ENCODE data around the gene CCDC13. TPM values are rescaled to one million over a fixed set of nuclear protein-coding genes. Genes with fewer than 3 reads are reported as not detected.
A peak's percentile ranks its signal among the peaks of the same experiment; 100 is the strongest.

The CCDC13 gene
- 0.82 and 1.2 TPM in 2 replicates for total RNA-seq
- polyA plus RNA-seq, result 0.24 and 0.36 TPM in 2 replicates
- 0.16 and 0.23 TPM in 2 replicates for polyA plus RNA-seq (2011; cell fraction: cytosol; rRNA removed)
- polyA plus RNA-seq (2011; cell fraction: nucleus; rRNA removed), result 0.29 and 1.1 TPM in 2 replicates
- polyA plus RNA-seq (2012), result 0.55 and 0.59 TPM in 2 replicates
- polyA minus RNA-seq, result 0.45 TPM in 1 of 2 replicates, not detected in the other
- not detected for polyA minus RNA-seq (2011; cell fraction: cytosol; rRNA and poly(A)+ RNA removed)
- polyA minus RNA-seq (2011; cell fraction: nucleus; rRNA and poly(A)+ RNA removed), result 0.48 TPM in 1 of 2 replicates, not detected in the other
- Bru-seq, nascent RNA, result percentile 44 among the genes with signal in this experiment
- percentile 60 among the genes with signal in this experiment for BruChase-seq, experiment 1, labeled RNA remaining after a 6-hour chase
- percentile 62 among the genes with signal in this experiment for BruChase-seq, experiment 2, labeled RNA remaining after a 2-hour chase
- long read RNA-seq, partial matches to known transcripts, result 1 of 2 reads
- long read RNA-seq, other reads (novel, unspliced or antisense), result 0 of 2 reads

GRCh38 chr3:42772670-42773408 lies at the start of gene CCDC13:
Gene CCDC13 (minus strand): TSS chr3:42773253. CDS start chr3:42758345, 14,908 bp downstream.
- dilution Hi-C loops (cut with MboI; ENCODE audit: extremely low pct_ligation_motif_present, low sequenced_read_pairs), result no loop called here
- Histone ChIP-seq H3K4me3 (replicated peaks in 1 of 3; ENCODE audit: insufficient read depth in 1 of 3, low read depth in 1 of 3, low read length in 3 of 3) (peak within 1 kb of the TSS; percentile 38 to 85 (median 51)), H2AFZ (ENCODE audit: low read depth, low read length) (peak within 1 kb of the TSS; percentile 79), H4K20me1 (replicated peaks; ENCODE audit: control insufficient read depth, extremely low read depth, insufficient read depth, low read length) (no peaks in the 10 kb centered on the region), H3K4me1 (ENCODE audit: control insufficient read depth, extremely low read depth, insufficient read depth, low read length) (peaks cover 3% of the 10 kb centered on the region), H3K79me2 (ENCODE audit: control insufficient read depth, insufficient read depth, low read length) (no peaks in the 10 kb centered on the region), H3K27me3 (ENCODE audit: control insufficient read depth in 2 of 2, insufficient read depth in 2 of 2, low read length in 2 of 2) (no peaks in the 10 kb centered on the region), H3K9ac (replicated peaks; ENCODE audit: extremely low read depth, insufficient read depth, low read length) (peak within 1 kb of the TSS; percentile 68), H3K36me3 (ENCODE audit: control insufficient read depth in 2 of 2, extremely low read depth in 1 of 2, insufficient read depth in 2 of 2, low read length in 2 of 2) (no peaks in the 10 kb centered on the region), H3K9me3 (replicated peaks; ENCODE audit: control insufficient read depth, insufficient read depth, low read length) (no peaks in the 10 kb centered on the region), H3K4me2 (ENCODE audit: insufficient read depth, low read length) (peak within 1 kb of the TSS; percentile 94), H3K9me1 (replicated peaks; ENCODE audit: control insufficient read depth, extremely low read depth, insufficient read depth, low read length) (no peaks in the 10 kb centered on the region), H3K27ac (ENCODE audit: insufficient read depth, low read depth, low read length) (peak within 1 kb of the TSS; percentile 28)
- intact Hi-C loops (cut with micrococcal nuclease), result loop anchor here (2.0 kb wide), 1 partner anchor 32 kb away; the partner anchor contains the start of gene HIGD1A
- no peak for TF ChIP-seq POLR2A (IDR thresholded peaks at IDR 0.05; ENCODE audit: low read depth, low read length)
- TF ChIP-seq GATA2 (IDR thresholded peaks at IDR 0.05; ENCODE audit: insufficient read depth, insufficient read length, low read depth, low read length), result no peak
- TF ChIP-seq EZH2 (IDR thresholded peaks at IDR 0.05; ENCODE audit: borderline replicate concordance, low read depth, low read length, severe bottlenecking), result no peak
- TF ChIP-seq POLR2AphosphoS5 (IDR thresholded peaks at IDR 0.05; ENCODE audit: insufficient read depth, low read depth, low read length), result no peak
- TF ChIP-seq CTCF (IDR thresholded peaks at IDR 0.05; ENCODE audit: extremely low read depth in 1 of 2, insufficient read depth in 1 of 2, low read depth in 1 of 2, low read length in 2 of 2), result peak in 1 of 2 donors; percentile 3
- no peak for TF ChIP-seq MYC (IDR thresholded peaks at IDR 0.05; ENCODE audit: low read depth, low read length)
- no peak for TF ChIP-seq FOS (IDR thresholded peaks at IDR 0.05; ENCODE audit: borderline replicate concordance, insufficient read depth, low read length)
- peak; percentile 54 for TF ChIP-seq MAX (IDR thresholded peaks at IDR 0.05; ENCODE audit: insufficient read depth, insufficient read length)
- TF ChIP-seq JUN (IDR thresholded peaks at IDR 0.05; ENCODE audit: borderline replicate concordance, insufficient read depth, insufficient read length, low read depth), result no peak
- CTCF ChIA-PET, result interaction anchor here (0.7 kb wide), 2 partner anchors 33 to 67 kb away, joined by 3 to 5 read pairs; no protein-coding TSS in a partner anchor
- DNase-seq (ENCODE audit: low read depth, low spot score), result peak; percentile 95
- POLR2A ChIA-PET, result interaction anchor here (0.5 kb wide), 1 partner anchor 89 kb away, joined by 9 read pairs; no protein-coding TSS in a partner anchor
- BruUV-seq (replicated peaks), result no TSS peak
- peak; percentile 87 for FAIRE-seq

All from endothelial cell of umbilical vein (primary cell).